ENCODE results near the gene FGFR3. TPM values are rescaled to one million over a fixed set of nuclear protein-coding genes. Genes with fewer than 3 reads are reported as not detected.
"Not testable (repeated sequence)": the region's sequence is repeated elsewhere in the genome, so short reads cannot be mapped to it uniquely, and the experiment has no call there.

FGFR3 gene
- total RNA-seq, 2 donors from 2014 or later, result 2.1 to 2.4 TPM

- intact Hi-C loops (cut with DNase I), result no loop called here
- DNase-seq (ENCODE audit: low spot score), result no peak
These were observed 29.8 kb downstream of the FGFR3 start for GRCh38 chr4:1822568-1823544.

GRCh38 chr4:1823545-1823932 lies 30.4 kb downstream of the FGFR3 start:
- no peak for DNase-seq (ENCODE audit: low spot score)
- intact Hi-C loops (cut with DNase I), result no loop called here

GRCh38 chr4:1824746-1825145 lies 31.7 kb downstream of the FGFR3 start:
- intact Hi-C loops (cut with DNase I), result no loop called here
- no peak for DNase-seq (ENCODE audit: low spot score)

GRCh38 chr4:1825326-1825725 lies 32.2 kb downstream of the FGFR3 start:
- DNase-seq (ENCODE audit: low spot score), result no peak
- intact Hi-C loops (cut with DNase I), result no loop called here

GRCh38 chr4:1826531-1827350 lies 33.6 kb downstream of the FGFR3 start:
- peak; percentile 76 for DNase-seq (ENCODE audit: low spot score)
- intact Hi-C loops (cut with DNase I), result no loop called here

- no peak for DNase-seq (ENCODE audit: low spot score)
- intact Hi-C loops (cut with DNase I), result no loop called here
These were observed 37.1 kb downstream of the FGFR3 start for GRCh38 chr4:1830234-1830633.

GRCh38 chr4:1830642-1831228 lies 37.6 kb downstream of the FGFR3 start:
- no peak for DNase-seq (ENCODE audit: low spot score)
- intact Hi-C loops (cut with DNase I), result no loop called here

- intact Hi-C loops (cut with DNase I), result no loop called here
- DNase-seq (ENCODE audit: low spot score), result no peak
These were observed 38.2 kb downstream of the FGFR3 start for GRCh38 chr4:1831331-1831730.

- intact Hi-C loops (cut with DNase I), result no loop called here
- peak; percentile 72 for DNase-seq (ENCODE audit: low spot score)
These were observed 39.6 kb downstream of the FGFR3 start for GRCh38 chr4:1832690-1833089.

GRCh38 chr4:1833307-1834046 lies 40.4 kb downstream of the FGFR3 start:
- peak; percentile 72 for DNase-seq (ENCODE audit: low spot score)
- intact Hi-C loops (cut with DNase I), result no loop called here

GRCh38 chr4:1834047-1834775 lies 41.1 kb downstream of the FGFR3 start:
- DNase-seq (ENCODE audit: low spot score), result peak; percentile 70
- intact Hi-C loops (cut with DNase I), result no loop called here

- DNase-seq (ENCODE audit: low spot score); intact Hi-C loops (cut with DNase I): not testable (repeated sequence)
These were observed 42.7 kb downstream of the FGFR3 start for GRCh38 chr4:1835836-1836235.

GRCh38 chr4:1836650-1837049 lies 43.6 kb downstream of the FGFR3 start:
- intact Hi-C loops (cut with DNase I), result no loop called here
- no peak for DNase-seq (ENCODE audit: low spot score)

GRCh38 chr4:1837069-1837468 lies 44.0 kb downstream of the FGFR3 start:
- intact Hi-C loops (cut with DNase I), result no loop called here

GRCh38 chr4:1839282-1839681 lies 46.2 kb downstream of the FGFR3 start:
- intact Hi-C loops (cut with DNase I), result loop anchor here in 1 of 2 donors (1.0 kb wide), 1 partner anchor 43 kb away; no protein-coding TSS in a partner anchor
- DNase-seq (ENCODE audit: low spot score), result no peak

More at GRCh38 chr4:1837069-1837468, 44.0 kb downstream of the FGFR3 start:
- no peak for DNase-seq (ENCODE audit: low spot score)

GRCh38 chr4:1841201-1841886 lies 48.3 kb downstream of the FGFR3 start:
- intact Hi-C loops (cut with DNase I), result no loop called here

GRCh38 chr4:1841887-1842210 lies 48.8 kb downstream of the FGFR3 start:
- DNase-seq (ENCODE audit: low spot score), result no peak
- intact Hi-C loops (cut with DNase I), result no loop called here

More at GRCh38 chr4:1841201-1841886, 48.3 kb downstream of the FGFR3 start:
- no peak for DNase-seq (ENCODE audit: low spot score)

GRCh38 chr4:1842339-1842895 lies 49.3 kb downstream of the FGFR3 start:
- no peak for DNase-seq (ENCODE audit: low spot score)
- intact Hi-C loops (cut with DNase I), result no loop called here

All from posterior vena cava (tissue), 2 donors.